ENCODE results near the gene PACS2. TPM values are rescaled to one million over a fixed set of nuclear protein-coding genes. Genes with fewer than 3 reads are reported as not detected.

PACS2 gene
- total and polyA plus RNA-seq, 2 experiments from 2014 or later, result 41.1 to 54.5 TPM

DNA sequence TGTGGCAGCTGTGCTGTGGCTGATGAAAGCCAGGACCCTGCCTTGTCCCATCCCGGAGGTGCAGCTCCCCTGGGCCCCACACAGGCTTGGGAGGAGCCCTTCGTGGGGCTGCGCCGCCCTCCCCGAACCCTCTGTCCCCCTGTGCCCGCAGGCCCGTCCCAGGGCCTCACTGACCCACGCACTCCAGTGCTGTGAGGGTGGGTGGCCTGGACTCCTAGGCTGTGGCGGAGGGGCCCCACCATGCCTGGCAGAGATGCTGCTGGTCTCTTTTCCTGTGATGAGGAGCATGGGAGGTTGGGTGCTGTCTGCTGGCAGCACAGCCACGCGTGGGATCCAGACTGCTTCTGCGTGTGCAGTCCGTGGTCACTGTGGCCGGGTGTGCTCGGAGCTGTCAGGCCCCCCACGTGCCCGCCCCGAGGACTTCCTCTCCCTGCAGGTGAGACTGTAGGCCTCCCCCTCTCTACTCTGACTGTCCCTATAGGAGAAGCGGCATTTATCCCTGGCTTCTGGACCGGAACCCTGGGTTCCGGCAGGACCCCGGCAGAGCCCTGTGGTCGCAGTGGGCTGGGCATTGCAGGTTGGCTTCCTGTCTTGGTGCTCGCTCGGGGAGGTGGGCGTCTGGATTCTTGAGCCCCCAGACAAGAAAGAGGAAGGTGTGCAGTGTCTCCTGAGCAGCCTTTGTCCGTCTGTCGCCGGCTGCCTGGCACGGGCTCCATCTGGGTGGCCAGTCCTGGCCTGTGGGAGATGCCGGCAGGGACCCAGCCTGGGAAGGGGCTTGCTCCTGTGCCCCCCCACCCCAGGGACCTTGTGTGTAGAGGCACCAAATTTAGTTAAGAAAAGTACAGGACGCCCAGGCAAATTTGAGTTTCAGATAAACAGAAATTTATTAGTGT lies 107.4 kb downstream of the PACS2 start:
- DNase-seq (ENCODE audit: low spot score), result no peak
- H3K27ac ChIP-seq, result no peak overlapping the region
- 89% methylated on average over 28 of the region's 32 CpGs for WGBS (ENCODE audit: low lambda C conversion rate, missing lambda C conversion rate)
- no peaks in the 10 kb centered on the region for H3K27me3 ChIP-seq
- no peak overlapping the region for H2AFZ ChIP-seq
- H3K4me3 ChIP-seq, result no peak overlapping the region
- H4K20me1 ChIP-seq (ENCODE audit: insufficient read depth, poor library complexity, severe bottlenecking), result peaks cover 26% of the 10 kb centered on the region
- peak overlapping the region; percentile 97 for H3K4me2 ChIP-seq
- H3K9me3 ChIP-seq (ENCODE audit: low read depth), result no peaks in the 10 kb centered on the region
- peaks cover 18% of the 10 kb centered on the region for H3K4me1 ChIP-seq (ENCODE audit: insufficient read depth)
- H3K36me3 ChIP-seq (replicated peaks; ENCODE audit: insufficient read depth, low read depth), result no peaks in the 10 kb centered on the region
- no peaks in the 10 kb centered on the region for H3K9me2 ChIP-seq (replicated peaks; ENCODE audit: insufficient read depth)
- peaks cover 71% of the 10 kb centered on the region for H3K79me2 ChIP-seq
- TF ChIP-seq, protein P1, sequence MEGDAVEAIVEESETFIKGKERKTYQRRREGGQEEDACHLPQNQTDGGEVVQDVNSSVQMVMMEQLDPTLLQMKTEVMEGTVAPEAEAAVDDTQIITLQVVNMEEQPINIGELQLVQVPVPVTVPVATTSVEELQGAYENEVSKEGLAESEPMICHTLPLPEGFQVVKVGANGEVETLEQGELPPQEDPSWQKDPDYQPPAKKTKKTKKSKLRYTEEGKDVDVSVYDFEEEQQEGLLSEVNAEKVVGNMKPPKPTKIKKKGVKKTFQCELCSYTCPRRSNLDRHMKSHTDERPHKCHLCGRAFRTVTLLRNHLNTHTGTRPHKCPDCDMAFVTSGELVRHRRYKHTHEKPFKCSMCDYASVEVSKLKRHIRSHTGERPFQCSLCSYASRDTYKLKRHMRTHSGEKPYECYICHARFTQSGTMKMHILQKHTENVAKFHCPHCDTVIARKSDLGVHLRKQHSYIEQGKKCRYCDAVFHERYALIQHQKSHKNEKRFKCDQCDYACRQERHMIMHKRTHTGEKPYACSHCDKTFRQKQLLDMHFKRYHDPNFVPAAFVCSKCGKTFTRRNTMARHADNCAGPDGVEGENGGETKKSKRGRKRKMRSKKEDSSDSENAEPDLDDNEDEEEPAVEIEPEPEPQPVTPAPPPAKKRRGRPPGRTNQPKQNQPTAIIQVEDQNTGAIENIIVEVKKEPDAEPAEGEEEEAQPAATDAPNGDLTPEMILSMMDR (IDR thresholded peaks at IDR 0.05; ENCODE audit: poor library complexity), result no peak
- no peak for TF ChIP-seq EZH2phosphoT487 (IDR thresholded peaks at IDR 0.05; ENCODE audit: low read depth, severe bottlenecking, unreplicated experiment)
- no peak for TF ChIP-seq EZH2 (IDR thresholded peaks at IDR 0.05; ENCODE audit: borderline replicate concordance)

DNA sequence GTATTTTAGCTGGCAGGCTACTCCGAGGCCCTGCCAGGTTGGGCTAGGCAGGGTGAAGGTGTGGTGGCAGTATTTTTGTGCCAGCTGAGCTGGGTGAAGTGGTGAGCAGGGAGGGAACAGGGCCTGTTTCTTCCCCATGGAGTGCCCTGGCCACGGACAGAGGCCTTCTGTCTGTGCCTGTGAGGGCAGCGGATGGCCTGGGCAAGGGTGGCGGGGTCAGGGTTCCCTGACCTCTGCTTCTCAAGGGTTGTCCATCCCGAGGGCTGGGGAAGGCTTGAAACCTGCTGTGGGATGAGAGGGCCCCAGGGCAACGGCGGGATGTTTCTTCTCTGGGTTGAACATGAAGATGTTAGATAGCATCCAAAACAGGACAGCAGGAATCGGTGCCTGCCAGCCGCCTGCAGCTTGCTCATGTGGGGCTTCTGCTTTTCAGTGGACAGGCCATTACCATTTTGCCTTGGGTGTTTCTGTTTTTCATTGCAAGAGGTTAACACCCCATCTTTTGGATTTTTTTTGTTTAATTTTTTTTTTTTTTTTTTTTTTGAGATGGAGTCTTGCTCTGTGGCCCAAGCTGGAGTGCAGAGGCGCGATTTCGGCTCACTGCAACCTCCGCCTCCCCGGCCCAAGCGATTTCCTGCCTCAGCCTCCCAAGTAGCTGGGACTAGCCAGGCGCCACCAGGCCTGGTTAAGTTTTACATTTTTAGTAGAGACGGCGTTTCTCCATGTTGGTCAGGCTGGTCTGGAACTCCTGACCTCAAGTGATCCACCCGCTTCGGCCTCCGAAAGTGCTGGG lies 108.3 kb downstream of the PACS2 start:
- DNase-seq (ENCODE audit: low spot score), result no peak
- TF ChIP-seq EZH2phosphoT487 (IDR thresholded peaks at IDR 0.05; ENCODE audit: low read depth, severe bottlenecking, unreplicated experiment), result no peak
- TF ChIP-seq, protein P1 (IDR thresholded peaks at IDR 0.05; ENCODE audit: poor library complexity), result no peak
- peaks cover 78% of the 10 kb centered on the region for H3K79me2 ChIP-seq
- H3K27me3 ChIP-seq, result no peaks in the 10 kb centered on the region
- H3K36me3 ChIP-seq (replicated peaks; ENCODE audit: insufficient read depth, low read depth), result no peaks in the 10 kb centered on the region
- no peaks in the 10 kb centered on the region for H3K9me2 ChIP-seq (replicated peaks; ENCODE audit: insufficient read depth)
- peaks cover 16% of the 10 kb centered on the region for H3K4me1 ChIP-seq (ENCODE audit: insufficient read depth)
- no peak overlapping the region for H3K4me3 ChIP-seq
- H3K4me2 ChIP-seq, result peak overlapping the region; percentile 97
- no peak overlapping the region for H3K27ac ChIP-seq
- H4K20me1 ChIP-seq (ENCODE audit: insufficient read depth, poor library complexity, severe bottlenecking), result peaks cover 26% of the 10 kb centered on the region
- no peak overlapping the region for H2AFZ ChIP-seq
- WGBS (ENCODE audit: low lambda C conversion rate, missing lambda C conversion rate), result 82% methylated on average over 21 of the region's 21 CpGs
- H3K9me3 ChIP-seq (ENCODE audit: low read depth), result no peaks in the 10 kb centered on the region

DNA sequence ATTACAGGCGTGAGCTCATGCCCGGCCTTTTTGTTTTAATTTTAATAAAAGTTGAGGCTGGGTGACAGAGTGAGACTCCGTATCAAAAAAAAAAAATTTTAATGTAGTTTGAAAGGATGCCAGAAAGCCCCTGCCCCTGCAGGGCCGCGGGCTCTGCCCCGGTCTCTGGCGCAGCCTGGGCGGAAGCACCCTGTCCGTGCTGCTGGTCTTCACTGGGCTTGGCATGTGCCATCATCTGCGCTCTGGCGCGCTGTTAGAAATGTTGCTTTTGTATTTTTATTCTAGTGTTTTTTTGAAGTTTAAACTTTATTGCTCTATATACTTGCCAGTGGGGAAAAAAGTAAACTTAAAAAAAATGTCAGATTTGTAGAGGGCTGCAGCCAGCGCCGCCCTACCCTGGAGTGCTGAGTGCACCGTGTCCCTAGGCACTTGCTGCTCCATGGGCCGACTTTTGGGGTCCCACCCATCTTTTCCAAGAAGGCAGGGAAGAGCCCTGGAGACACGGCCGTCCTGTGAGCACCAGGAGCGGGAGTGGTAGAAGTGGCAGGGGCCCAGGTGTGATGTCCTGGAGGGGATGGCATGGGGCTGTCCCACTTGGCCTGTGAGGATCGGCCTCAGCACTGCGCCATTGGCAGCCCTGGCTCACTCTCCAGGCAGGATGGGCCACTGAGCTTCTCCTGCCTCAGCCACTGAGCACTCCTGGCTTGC lies 109.1 kb downstream of the PACS2 start:
- WGBS (ENCODE audit: low lambda C conversion rate, missing lambda C conversion rate), result 97% methylated on average over 21 of the region's 21 CpGs
- Histone ChIP-seq H3K9me3 (ENCODE audit: low read depth) (no peaks in the 10 kb centered on the region), H3K4me2 (no peak overlapping the region), H3K4me3 (no peak overlapping the region), H3K79me2 (peaks cover 85% of the 10 kb centered on the region), H3K27me3 (no peaks in the 10 kb centered on the region), H4K20me1 (ENCODE audit: insufficient read depth, poor library complexity, severe bottlenecking) (peaks cover 26% of the 10 kb centered on the region), H3K4me1 (ENCODE audit: insufficient read depth) (peaks cover 12% of the 10 kb centered on the region), H3K9me2 (replicated peaks; ENCODE audit: insufficient read depth) (no peaks in the 10 kb centered on the region), H3K36me3 (replicated peaks; ENCODE audit: insufficient read depth, low read depth) (no peaks in the 10 kb centered on the region), H3K27ac (no peak overlapping the region), H2AFZ (no peak overlapping the region)
- DNase-seq (ENCODE audit: low spot score), result no peak
- TF ChIP-seq EZH2phosphoT487 (IDR thresholded peaks at IDR 0.05; ENCODE audit: low read depth, severe bottlenecking, unreplicated experiment) (no peak), EZH2 (IDR thresholded peaks at IDR 0.05; ENCODE audit: borderline replicate concordance) (no peak)
- TF ChIP-seq, protein P1 (IDR thresholded peaks at IDR 0.05; ENCODE audit: poor library complexity), result no peak
